ENCODE results near the gene NRP1. TPM values are rescaled to one million over a fixed set of nuclear protein-coding genes. Genes with fewer than 3 reads are reported as not detected.

The NRP1 gene
- total and polyA plus RNA-seq, 2 donors (not counting 3 experiments of a cell fraction or from before 2014, with no cell fraction given), result 122 to 306 TPM

DNA sequence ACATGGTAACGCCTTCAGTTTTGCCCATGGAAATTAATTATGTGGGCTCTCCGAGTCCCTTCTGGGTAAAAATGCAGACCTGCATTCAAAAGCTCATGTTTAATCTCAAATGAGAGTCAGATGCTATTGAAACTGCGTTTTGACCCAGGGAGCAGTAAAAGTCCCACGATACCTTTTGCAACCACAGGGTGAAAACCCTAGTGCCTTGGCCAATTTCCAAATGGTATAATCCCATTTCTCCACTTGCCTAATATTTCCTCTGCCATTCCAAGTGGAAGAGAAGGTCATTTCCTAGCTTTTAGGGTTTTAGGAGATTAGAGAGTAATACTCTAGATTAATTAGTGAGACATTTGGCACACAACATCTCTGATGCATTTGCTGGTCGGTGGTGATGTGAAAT lies 132.5 kb downstream of the NRP1 start:
- BruUV-seq (replicated peaks), result no TSS peak
- no peak overlapping the region for H3K9ac ChIP-seq (replicated peaks; ENCODE audit: extremely low read depth, insufficient read depth, low read length)
- H3K9me3 ChIP-seq (replicated peaks; ENCODE audit: control insufficient read depth, insufficient read depth, low read length), result no peaks in the 10 kb centered on the region
- no peaks in the 10 kb centered on the region for H3K9me1 ChIP-seq (replicated peaks; ENCODE audit: control insufficient read depth, extremely low read depth, insufficient read depth, low read length)
- CTCF ChIA-PET, result interaction anchor here (1.2 kb wide), 2 partner anchors 9 kb away, joined by 3 to 9 read pairs; no protein-coding TSS in a partner anchor
- no peaks in the 10 kb centered on the region for H3K27me3 ChIP-seq (ENCODE audit: control insufficient read depth in 2 of 2, insufficient read depth in 2 of 2, low read length in 2 of 2)
- H4K20me1 ChIP-seq (replicated peaks; ENCODE audit: control insufficient read depth, extremely low read depth, insufficient read depth, low read length), result no peaks in the 10 kb centered on the region
- H3K4me2 ChIP-seq (ENCODE audit: insufficient read depth, low read length), result no peak overlapping the region
- H3K36me3 ChIP-seq (ENCODE audit: control insufficient read depth in 2 of 2, extremely low read depth in 1 of 2, insufficient read depth in 2 of 2, low read length in 2 of 2), result peaks cover 25 to 55% of the 10 kb centered on the region in 2 experiments
- TF ChIP-seq GATA2 (IDR thresholded peaks at IDR 0.05; ENCODE audit: insufficient read depth, insufficient read length, low read depth, low read length), result no peak
- DNase-seq (ENCODE audit: low read depth, low spot score), result no peak
- POLR2A ChIA-PET, result no interaction called here
- no peak for FAIRE-seq
- no peak overlapping the region for H2AFZ ChIP-seq (ENCODE audit: low read depth, low read length)
- no peak overlapping the region for H3K27ac ChIP-seq (ENCODE audit: insufficient read depth, low read depth, low read length)
- dilution Hi-C loops (cut with MboI; ENCODE audit: extremely low pct_ligation_motif_present, low sequenced_read_pairs) (no loop called here), intact Hi-C loops (cut with micrococcal nuclease) (no loop called here)
- H3K4me1 ChIP-seq (ENCODE audit: control insufficient read depth, extremely low read depth, insufficient read depth, low read length), result peaks cover 27% of the 10 kb centered on the region
- H3K79me2 ChIP-seq (ENCODE audit: control insufficient read depth, insufficient read depth, low read length), result peaks cover 4% of the 10 kb centered on the region
- no peak overlapping the region for H3K4me3 ChIP-seq (replicated peaks in 1 of 3; ENCODE audit: insufficient read depth in 1 of 3, low read depth in 1 of 3, low read length in 3 of 3)

DNA sequence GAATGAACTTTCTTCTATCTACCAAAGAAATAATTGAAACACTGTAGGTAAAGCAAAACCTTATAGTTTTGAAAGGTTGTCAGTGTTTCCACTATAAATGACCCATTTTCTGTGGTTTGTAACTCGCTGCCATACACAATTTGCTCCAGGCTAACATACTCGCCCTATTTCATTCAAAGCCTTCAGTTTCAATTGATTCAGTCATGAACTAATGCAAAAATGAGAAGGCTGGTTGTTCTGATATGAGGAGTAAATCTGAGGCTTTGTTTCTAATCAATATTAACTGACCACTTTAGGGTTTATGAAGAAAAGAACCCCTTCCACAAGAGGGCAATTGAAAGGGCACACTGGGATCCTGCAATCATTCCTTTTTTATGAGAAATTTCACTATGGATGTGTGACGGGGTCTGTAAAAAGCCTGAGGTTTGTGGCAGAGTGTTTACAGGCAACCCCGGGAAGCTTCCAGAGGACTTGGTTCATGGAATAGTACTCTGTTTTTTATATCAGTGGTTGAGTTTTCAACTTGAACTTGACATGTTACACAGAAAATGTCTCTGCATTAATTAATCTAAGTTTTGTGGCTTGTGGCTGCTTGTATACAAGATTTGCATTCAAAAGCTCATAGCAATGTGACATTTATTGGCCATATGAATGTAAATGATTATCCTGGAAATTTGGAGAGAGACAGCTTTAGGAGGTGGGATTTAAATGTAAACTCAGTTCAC lies 133.2 kb downstream of the NRP1 start:
- POLR2A ChIA-PET, result no interaction called here
- TF ChIP-seq FOS (IDR thresholded peaks at IDR 0.05; ENCODE audit: borderline replicate concordance, insufficient read depth, low read length), result no peak
- H3K4me3 ChIP-seq (replicated peaks in 1 of 3; ENCODE audit: insufficient read depth in 1 of 3, low read depth in 1 of 3, low read length in 3 of 3), result no peak overlapping the region
- H3K27me3 ChIP-seq (ENCODE audit: control insufficient read depth in 2 of 2, insufficient read depth in 2 of 2, low read length in 2 of 2), result no peaks in the 10 kb centered on the region
- H3K79me2 ChIP-seq (ENCODE audit: control insufficient read depth, insufficient read depth, low read length), result peaks cover 4% of the 10 kb centered on the region
- H4K20me1 ChIP-seq (replicated peaks; ENCODE audit: control insufficient read depth, extremely low read depth, insufficient read depth, low read length), result no peaks in the 10 kb centered on the region
- BruUV-seq (replicated peaks), result no TSS peak
- dilution Hi-C loops (cut with MboI; ENCODE audit: extremely low pct_ligation_motif_present, low sequenced_read_pairs) (no loop called here), intact Hi-C loops (cut with micrococcal nuclease) (no loop called here)
- no peak overlapping the region for H3K9ac ChIP-seq (replicated peaks; ENCODE audit: extremely low read depth, insufficient read depth, low read length)
- H3K36me3 ChIP-seq (ENCODE audit: control insufficient read depth in 2 of 2, extremely low read depth in 1 of 2, insufficient read depth in 2 of 2, low read length in 2 of 2), result peaks cover 25 to 53% of the 10 kb centered on the region in 2 experiments
- no peak overlapping the region for H3K27ac ChIP-seq (ENCODE audit: insufficient read depth, low read depth, low read length)
- DNase-seq (ENCODE audit: low read depth, low spot score) (no peak), FAIRE-seq (no peak)
- CTCF ChIA-PET, result interaction anchor here (1.2 kb wide), 2 partner anchors 8 to 10 kb away, joined by 3 to 9 read pairs; no protein-coding TSS in a partner anchor
- no peak overlapping the region for H2AFZ ChIP-seq (ENCODE audit: low read depth, low read length)
- no peak overlapping the region for H3K4me2 ChIP-seq (ENCODE audit: insufficient read depth, low read length)
- H3K4me1 ChIP-seq (ENCODE audit: control insufficient read depth, extremely low read depth, insufficient read depth, low read length), result peaks cover 34% of the 10 kb centered on the region
- H3K9me3 ChIP-seq (replicated peaks; ENCODE audit: control insufficient read depth, insufficient read depth, low read length), result no peaks in the 10 kb centered on the region
- H3K9me1 ChIP-seq (replicated peaks; ENCODE audit: control insufficient read depth, extremely low read depth, insufficient read depth, low read length), result no peaks in the 10 kb centered on the region

Measured in endothelial cell of umbilical vein (primary cell).